COLO668 (cell line): ENCODE measurements around the gene MS4A18.
A peak's percentile ranks its signal among the peaks of the same experiment; 100 is the strongest.
"Not testable (repeated sequence)": the region's sequence is repeated elsewhere in the genome, so short reads cannot be mapped to it uniquely, and the experiment has no call there.

ENCODE experiments used
- DNase-seq: peaks from one replicate; lab custom pipeline; 2025; ENCODE audit not compliant: unreplicated experiment; lab: John Stamatoyannopoulos, UW

The MS4A18 gene

DNA sequence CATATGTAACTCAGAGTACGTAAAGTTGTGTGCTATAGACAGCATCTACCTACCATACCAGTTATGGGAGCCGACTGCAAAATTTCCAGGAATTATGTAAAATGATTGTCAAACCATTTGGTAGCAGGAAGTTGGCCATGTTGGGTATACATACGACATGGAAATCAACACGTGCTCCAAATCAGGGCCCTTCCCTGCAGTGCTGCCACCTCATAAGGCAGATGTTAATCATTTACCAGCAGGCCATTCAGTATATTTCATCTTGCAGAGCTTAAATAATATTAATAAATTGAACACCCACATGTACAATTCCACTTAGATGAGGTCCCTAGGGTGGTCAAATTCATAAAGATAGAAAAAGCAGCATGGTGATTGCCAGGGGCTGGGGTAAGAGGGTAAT is 9.8 kb downstream of the MS4A18 start:
- DNase-seq, result peak; percentile 26

DNA sequence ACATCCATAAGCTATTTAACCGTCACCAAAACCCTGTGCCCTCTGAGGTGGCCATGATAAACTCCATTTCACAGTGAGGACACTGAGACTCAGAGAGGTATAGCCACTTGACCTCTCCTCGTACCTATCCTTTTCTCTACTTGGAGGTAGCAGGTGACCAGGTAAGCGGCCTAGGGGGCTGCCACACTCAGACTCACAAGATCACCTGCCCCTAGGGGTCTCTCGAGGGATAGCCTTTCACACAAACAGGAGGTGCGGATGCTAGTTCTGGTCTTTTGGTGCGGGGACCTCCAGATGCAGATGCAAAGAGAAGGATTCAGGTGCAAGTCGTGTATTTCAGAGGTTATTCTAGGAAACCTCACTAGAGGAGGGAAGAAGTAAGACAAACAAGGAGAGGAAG is 14.6 kb downstream of the MS4A18 start:
- no peak for DNase-seq

GRCh38 chr11:60740573-60740972 is 16.1 kb downstream of the MS4A18 start:
- DNase-seq, result peak; percentile 44

- no peak for DNase-seq
Observed at GRCh38 chr11:60741421-60741820, 16.9 kb downstream of the MS4A18 start.

DNA sequence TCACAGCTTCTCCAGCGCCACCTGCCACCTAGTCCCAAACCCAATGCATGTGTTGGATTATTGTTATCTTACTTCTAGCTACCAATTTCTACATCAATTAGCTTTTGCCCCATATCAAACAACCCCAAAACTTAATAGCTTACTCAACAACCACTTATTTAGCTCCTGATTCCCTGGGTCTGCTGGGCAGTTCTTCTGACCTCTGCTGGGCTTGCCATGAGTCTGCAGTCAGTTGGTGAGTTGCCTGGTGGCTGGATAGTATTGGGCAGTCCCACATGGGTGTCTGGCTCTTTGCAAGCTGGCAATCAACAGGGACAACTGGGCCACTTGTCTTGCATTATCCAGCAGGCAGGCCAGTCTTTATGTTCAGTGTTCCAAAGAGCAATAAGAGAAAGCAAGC is 18.5 kb downstream of the MS4A18 start:
- no peak for DNase-seq

DNA sequence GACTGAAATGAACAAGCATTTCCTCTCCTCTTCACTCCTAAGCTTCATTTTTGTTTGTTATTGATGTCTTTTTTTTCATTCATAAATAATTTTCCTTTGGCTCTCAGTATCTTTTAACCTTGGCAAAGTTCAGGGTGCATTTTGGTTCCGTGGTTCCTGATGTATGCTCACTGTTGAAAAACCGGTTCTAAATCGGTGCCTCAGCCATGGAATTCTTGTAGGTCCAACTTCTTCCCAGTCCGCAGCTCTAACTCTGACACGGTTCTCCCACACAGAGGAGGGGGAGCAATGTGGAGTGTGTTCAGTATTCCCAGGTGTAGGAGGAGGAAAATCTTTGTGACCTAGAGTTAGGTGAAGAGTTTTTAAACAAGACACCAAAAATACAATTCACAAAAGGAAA is 19.6 kb downstream of the MS4A18 start:
- no peak for DNase-seq

GRCh38 chr11:60747359-60747873 is 22.9 kb downstream of the MS4A18 start:
- no peak for DNase-seq

- no peak for DNase-seq
Observed at GRCh38 chr11:60748225-60748624, 23.7 kb downstream of the MS4A18 start.

DNA sequence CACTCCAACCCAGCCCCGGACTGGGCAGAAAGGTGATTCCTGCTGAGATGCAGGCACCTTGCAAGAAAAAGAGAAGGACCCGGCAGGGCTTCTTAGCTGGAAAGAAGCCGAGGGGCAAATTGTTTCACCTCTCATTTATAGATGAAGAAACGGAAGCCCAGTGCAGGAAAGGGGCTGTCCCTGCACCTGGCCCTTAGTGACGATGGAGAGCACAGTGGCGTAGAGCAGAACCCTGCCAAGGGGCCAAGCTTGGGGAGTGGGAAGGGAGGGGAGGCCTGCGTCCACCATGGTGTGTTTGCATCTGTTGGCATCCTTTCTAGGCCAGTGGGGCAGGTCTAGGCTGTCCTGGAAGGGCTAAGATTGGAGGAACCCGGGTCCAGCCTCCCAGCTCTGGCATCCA is 24.3 kb downstream of the MS4A18 start:
- no peak for DNase-seq

DNA sequence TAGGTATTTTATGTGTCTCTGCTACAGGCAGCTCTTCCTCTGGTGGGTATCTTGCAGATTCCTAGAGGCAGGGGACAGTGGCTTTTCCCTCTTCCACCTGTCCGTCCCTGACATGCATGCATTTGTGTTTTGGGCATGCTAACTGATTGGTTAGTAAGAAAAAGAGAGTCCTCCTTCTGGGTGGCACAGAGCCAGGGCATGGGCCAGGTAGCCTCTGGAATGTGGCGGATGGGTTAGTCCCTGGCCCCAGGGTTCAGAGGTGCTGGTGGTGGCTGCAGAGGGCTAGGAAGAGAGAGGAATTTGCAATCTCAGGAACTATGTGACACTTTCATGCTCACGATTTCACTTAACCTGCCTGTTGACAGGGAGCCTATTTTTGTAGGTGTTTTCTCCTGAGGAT is 26.4 kb downstream of the MS4A18 start:
- no peak for DNase-seq

DNA sequence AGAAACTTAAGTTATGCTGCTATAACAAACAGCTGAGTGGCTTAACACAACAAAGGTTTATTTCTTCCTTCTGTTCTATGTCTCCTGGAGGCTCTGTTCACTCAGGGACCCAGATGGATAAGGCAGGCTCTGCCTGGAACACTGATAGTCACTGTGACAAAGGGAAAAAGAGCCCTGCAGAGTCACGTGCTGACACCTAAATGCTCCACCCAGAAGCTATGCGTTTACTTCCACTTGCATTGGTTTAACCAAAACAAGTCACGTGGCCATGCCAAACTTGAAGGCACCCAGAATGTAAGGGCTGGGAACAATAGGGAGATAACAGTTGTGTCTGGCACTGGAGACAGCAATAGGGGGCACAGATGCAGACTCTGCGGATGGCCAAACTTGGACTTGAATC is 28.8 kb downstream of the MS4A18 start:
- DNase-seq, result no peak

DNA sequence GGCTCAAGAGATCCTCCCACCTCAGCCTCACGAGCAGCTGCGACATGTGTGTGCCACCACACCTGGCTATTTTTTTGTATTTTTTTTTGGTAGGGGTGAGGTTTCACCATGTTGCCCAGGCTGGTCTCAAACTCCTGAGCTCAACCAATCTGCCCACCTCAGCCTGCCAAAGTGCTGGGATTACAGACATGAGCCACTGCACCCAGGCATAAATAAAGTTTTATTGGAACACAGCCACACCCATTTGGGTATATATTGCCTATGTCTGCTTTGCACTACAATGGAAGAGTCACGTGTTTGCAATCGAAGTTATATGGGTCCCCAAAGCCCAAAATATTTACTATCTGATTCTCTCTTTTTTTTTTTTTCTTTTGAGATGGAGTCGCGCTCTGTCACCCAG is 30.4 kb downstream of the MS4A18 start:
- DNase-seq, result no peak

DNA sequence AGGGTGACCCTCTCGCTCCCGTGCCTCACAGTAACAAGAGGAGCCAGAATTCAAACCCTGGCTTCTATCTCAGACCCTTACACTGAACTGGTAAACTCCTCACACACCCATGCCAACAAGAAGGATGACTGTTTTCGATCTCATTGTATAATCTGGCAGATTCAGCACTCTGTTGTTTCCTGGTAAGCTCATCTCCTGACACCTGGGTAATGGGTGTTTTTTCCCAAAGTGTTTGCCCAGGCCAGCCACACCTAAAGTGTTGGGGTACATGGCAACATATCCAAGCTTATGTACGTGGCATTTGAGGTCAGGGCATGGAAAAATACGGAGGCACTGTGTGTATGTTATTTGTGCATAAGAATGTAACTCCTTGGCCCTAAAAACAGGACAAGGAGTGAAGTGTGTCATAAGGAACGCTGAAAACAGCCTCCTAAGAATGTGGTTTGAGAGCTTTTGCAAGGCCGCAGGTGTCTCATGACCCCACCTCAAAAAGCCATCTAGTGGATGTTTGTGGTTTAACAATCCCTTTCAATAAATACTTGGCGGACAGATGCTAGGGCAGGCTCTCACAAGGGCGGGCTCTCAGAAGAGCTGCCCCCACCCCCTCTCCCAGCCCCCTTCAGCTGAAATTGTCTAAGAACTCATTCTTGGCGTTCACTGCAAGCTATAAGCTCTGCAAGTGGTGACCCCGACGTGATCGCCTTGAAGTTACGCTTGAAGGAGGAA is 31.9 kb downstream of the MS4A18 start, which contains the start of gene MS4A15:
Gene MS4A15 (plus strand): TSS at position 561 of the 726 bp plus-strand sequence. CDS start 6,867 bp downstream, outside the sequence.
- peak; percentile 7 for DNase-seq

GRCh38 chr11:60757231-60757800 is 32.8 kb downstream of the MS4A18 start:
- DNase-seq, result no peak

GRCh38 chr11:60758671-60759070 is 34.2 kb downstream of the MS4A18 start:
- not testable (repeated sequence) for DNase-seq

DNA sequence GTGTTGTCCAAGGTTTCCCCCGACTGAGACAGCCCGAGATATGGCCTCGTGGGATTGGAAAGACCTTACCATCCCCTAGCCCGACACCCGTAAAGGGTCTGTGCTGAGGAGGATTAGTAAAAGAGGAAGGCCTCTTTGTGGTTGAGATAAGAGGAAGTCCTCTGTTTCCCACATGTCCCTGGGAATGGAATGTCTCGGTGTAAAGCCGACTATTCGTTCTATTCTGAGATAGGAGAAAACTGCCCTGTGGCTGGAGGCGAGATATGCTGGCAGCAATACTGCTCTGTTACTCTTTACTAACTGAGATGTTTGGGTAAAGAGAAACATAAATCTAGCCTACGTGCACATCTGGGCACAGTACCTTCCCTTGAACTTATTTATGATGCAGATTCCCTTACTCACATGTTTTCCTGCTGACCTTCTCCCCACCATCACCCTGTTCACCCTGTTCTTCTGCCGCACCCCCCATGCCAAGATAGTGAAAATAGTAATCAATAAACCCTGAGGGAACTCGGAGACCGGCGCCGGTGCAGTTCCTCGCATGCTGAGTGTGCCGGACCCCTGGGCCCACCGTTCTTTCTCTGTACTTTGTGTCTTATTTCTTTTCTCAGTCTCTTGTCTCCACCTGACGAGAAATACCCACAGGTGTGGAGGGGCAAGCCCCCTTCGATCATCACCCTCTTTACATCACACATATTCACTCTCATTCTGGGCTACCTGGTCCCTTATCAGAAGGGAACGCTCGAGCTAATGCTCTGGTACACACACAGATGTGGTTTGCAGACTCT is 35.1 kb downstream of the MS4A18 start:
- not testable (repeated sequence) for DNase-seq

GRCh38 chr11:60761436-60762190 is 37.1 kb downstream of the MS4A18 start:
- no peak for DNase-seq

GRCh38 chr11:60762851-60763691 is 38.6 kb downstream of the MS4A18 start:
- DNase-seq, result peak; percentile 67

DNA sequence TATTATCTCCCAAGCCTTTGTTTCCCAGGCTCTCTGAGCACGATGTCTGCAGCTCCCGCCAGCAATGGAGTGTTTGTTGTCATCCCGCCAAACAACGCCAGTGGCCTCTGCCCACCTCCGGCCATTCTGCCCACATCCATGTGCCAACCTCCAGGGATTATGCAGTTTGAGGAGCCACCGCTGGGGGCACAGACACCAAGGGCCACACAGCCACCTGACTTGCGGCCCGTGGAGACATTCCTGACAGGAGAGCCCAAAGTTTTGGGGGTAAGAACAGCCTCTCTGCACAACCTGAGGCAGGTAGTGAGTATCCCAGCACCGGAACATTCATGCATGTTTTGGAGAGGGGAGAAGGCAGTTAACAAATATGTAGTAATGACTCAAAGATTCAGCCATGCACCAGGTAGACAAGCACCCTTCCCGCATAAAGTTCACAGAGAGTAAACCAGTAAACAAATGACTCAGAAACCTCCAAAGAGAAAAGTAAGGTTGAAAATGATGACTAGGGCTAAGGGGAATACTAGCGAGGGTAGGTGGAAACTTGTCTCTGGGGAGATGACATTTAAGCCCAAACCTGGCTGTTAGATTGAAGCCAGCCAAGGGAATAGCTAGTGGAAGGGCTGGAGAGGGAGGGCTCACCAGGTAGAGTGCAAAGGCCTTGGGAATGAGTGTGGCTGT is 39.3 kb downstream of the MS4A18 start:
- peak; percentile 8 for DNase-seq

- no peak for DNase-seq
Observed at GRCh38 chr11:60764879-60765278, 40.4 kb downstream of the MS4A18 start.
